Neural cell (in vitro differentiated cells): ENCODE data around the gene PDE6G. TPM values are rescaled to one million over a fixed set of nuclear protein-coding genes. Genes with fewer than 3 reads are reported as not detected.

Experiments used
- H2AFZ ChIP-seq: fragments of 200-600, 300-800 bp; sonication (generic), shearing (Covaris generic); 2 replicates; pipeline ENCODE4 v1.6.0; 2014; ENCODE audit warnings: low read depth, mild to moderate bottlenecking, antibody characterized with exemption, low read length, moderate library complexity
- H3F3A ChIP-seq: fragments of 200-600 bp; shearing (Covaris generic); 2 replicates; pipeline ENCODE4 v1.6.1; 2016; ENCODE audit warnings: mild to moderate bottlenecking, moderate library complexity, mixed read lengths, antibody characterized with exemption, low read length; ENCODE audit not compliant: insufficient read depth, poor library complexity, severe bottlenecking
- H3K27ac ChIP-seq: fragments of 200-600, 300-800 bp; sonication (generic), shearing (Covaris generic); 2 replicates; pipeline ENCODE4 v1.5.1; 2014; ENCODE audit warnings: mild to moderate bottlenecking, low read length, moderate library complexity
- H3K27me3 ChIP-seq: fragments of 300-800, 200-600 bp; sonication (generic), shearing (Covaris generic); 2 replicates; pipeline ENCODE4 v1.6.0; 2014; ENCODE audit warnings: mild to moderate bottlenecking, low read depth, low read length, moderate library complexity; ENCODE audit not compliant: insufficient read depth
- H3K36me3 ChIP-seq: fragments of 300-800, 200-600 bp; sonication (generic), shearing (Covaris generic); 2 replicates; pipeline ENCODE4 v1.5.1; 2014; ENCODE audit warnings: mild to moderate bottlenecking, antibody characterized with exemption, low read length, moderate library complexity; ENCODE audit not compliant: insufficient read depth
- H3K4me2 ChIP-seq: fragments of 300-800, 200-600 bp; sonication (generic), shearing (Covaris generic); 2 replicates; pipeline ENCODE4 v1.6.0; 2014; ENCODE audit warnings: mild to moderate bottlenecking, low read length
- H3K4me3 ChIP-seq: fragments of 300-800, 200-600 bp; sonication (generic), shearing (Covaris generic); 2 replicates; pipeline ENCODE4 v1.5.1; 2014; ENCODE audit warnings: mild to moderate bottlenecking, low read length, moderate library complexity
- H3K79me2 ChIP-seq: fragments of 200-600 bp; shearing (Covaris generic); replicated peaks from 2 replicates; pipeline ENCODE4 v1.6.0; 2014; ENCODE audit warnings: mild to moderate bottlenecking, low read length, moderate library complexity; ENCODE audit not compliant: insufficient read depth
- H3K9ac ChIP-seq: fragments of 300-800, 200-600 bp; sonication (generic), shearing (Covaris generic); 2 replicates; pipeline ENCODE4 v1.6.1; 2016; ENCODE audit warnings: mild to moderate bottlenecking, low read length, mixed read lengths
- H3K9me2 ChIP-seq: fragments of 200-600 bp; shearing (Covaris generic); 2 replicates; pipeline ENCODE4 v1.6.1; 2016; ENCODE audit warnings: mild to moderate bottlenecking, low read length, mixed read lengths; ENCODE audit not compliant: insufficient read depth
- H3K9me3 ChIP-seq: fragments of 200-600, 300-800 bp; sonication (generic), shearing (Covaris generic); 2 replicates; pipeline ENCODE4 v1.6.1; 2016; ENCODE audit warnings: mild to moderate bottlenecking, mixed run types, low read length, moderate library complexity, mixed read lengths
- H4K20me1 ChIP-seq: fragments of 200-600 bp; shearing (Covaris generic); 2 replicates; pipeline ENCODE4 v1.6.1; 2016; ENCODE audit warnings: mild to moderate bottlenecking, mixed run types; ENCODE audit not compliant: insufficient read depth
- EP300 ChIP-seq: fragments of 450-650 bp; conservative IDR thresholded peaks from 2 replicates; pipeline ENCODE4 v1.6.1; 2014; ENCODE audit warnings: antibody characterized with exemption, mild to moderate bottlenecking, moderate library complexity; ENCODE audit not compliant: poor library complexity, severe bottlenecking
- EZH2 ChIP-seq: fragments of 200-600, 300-800 bp; shearing (Covaris generic), sonication (generic); IDR thresholded peaks from 2 replicates; pipeline ENCODE4 v1.6.1; 2014; ENCODE audit warnings: antibody characterized with exemption, low read length, borderline replicate concordance, mild to moderate bottlenecking; ENCODE audit not compliant: insufficient read depth, poor library complexity, severe bottlenecking
- MXI1 ChIP-seq: fragments of 450-650 bp; conservative IDR thresholded peaks from 2 replicates; pipeline ENCODE4 v1.6.1; 2014; ENCODE audit warnings: antibody characterized with exemption, mild to moderate bottlenecking; ENCODE audit not compliant: poor library complexity, severe bottlenecking
- POLR2AphosphoS5 ChIP-seq: IDR thresholded peaks from 2 replicates; pipeline ENCODE4 v1.6.1; 2012
- RAD21 ChIP-seq: fragments of 450-650 bp; conservative IDR thresholded peaks from 2 replicates; pipeline ENCODE4 v1.6.1; 2014; ENCODE audit warnings: antibody characterized with exemption, mild to moderate bottlenecking, moderate library complexity
- SMC3 ChIP-seq: fragments of 450-650 bp; conservative IDR thresholded peaks from 2 replicates; pipeline ENCODE4 v1.6.1; 2014; ENCODE audit warnings: antibody characterized with exemption, mild to moderate bottlenecking, moderate library complexity; ENCODE audit not compliant: poor library complexity
- TAF1 ChIP-seq: IDR thresholded peaks from 2 replicates; pipeline ENCODE4 v1.6.1; 2012; ENCODE audit warnings: low read depth
- polyA plus RNA-seq: library from polyadenylated mRNA; depleted of rRNA; stranded (reverse); fragments of >200 nt; gene quantifications from 2 replicates; pipeline ENCODE4 v1.2.3, GENCODE V29; 2014
- TF ChIP-seq, protein P1 (sequence below): IDR thresholded peaks from 2 replicates; pipeline ENCODE4 v1.6.1; 2012; ENCODE audit warnings: borderline replicate concordance
- TF ChIP-seq, protein P2 (sequence below): fragments of 450-650 bp; IDR thresholded peaks from 2 replicates; pipeline ENCODE4 v1.5.1; 2014; ENCODE audit warnings: antibody characterized with exemption, mild to moderate bottlenecking, moderate library complexity; ENCODE audit not compliant: poor library complexity, severe bottlenecking

PDE6G gene
- polyA plus RNA-seq, 1 donor from 2014 or later = not detected

DNA sequence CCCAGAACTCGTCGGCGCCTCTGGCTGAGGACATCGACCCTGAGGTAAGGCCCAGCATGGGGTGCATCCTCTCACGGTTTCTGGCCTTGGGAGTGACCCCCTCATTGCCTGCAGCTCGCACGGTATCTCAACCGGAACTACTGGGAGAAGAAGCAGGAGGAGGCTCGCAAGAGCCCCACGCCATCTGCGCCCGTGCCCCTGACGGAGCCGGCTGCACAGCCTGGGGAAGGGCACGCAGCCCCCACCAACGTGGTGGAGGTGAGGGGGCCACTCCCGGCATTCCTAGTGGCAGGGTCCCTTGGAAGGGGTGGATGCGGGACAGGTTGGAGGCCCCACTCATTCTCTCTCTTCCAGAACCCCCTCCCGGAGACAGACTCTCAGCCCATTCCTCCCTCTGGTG, 38.5 kb upstream of the PDE6G start:
- Histone ChIP-seq H3K27me3 (no peaks in the 10 kb centered on the region), H3K4me2 (no peak overlapping the region), H3K9me3 (no peaks in the 10 kb centered on the region), H3K9ac (no peak overlapping the region), H3F3A (no peaks in the 10 kb centered on the region), H3K4me3 (no peak overlapping the region), H3K27ac (no peak overlapping the region), H3K9me2 (no peaks in the 10 kb centered on the region), H3K36me3 (peaks cover 5% of the 10 kb centered on the region), H4K20me1 (no peaks in the 10 kb centered on the region), H2AFZ (no peak overlapping the region), H3K79me2 (no peaks in the 10 kb centered on the region)
- TF ChIP-seq MXI1 = no peak

DNA sequence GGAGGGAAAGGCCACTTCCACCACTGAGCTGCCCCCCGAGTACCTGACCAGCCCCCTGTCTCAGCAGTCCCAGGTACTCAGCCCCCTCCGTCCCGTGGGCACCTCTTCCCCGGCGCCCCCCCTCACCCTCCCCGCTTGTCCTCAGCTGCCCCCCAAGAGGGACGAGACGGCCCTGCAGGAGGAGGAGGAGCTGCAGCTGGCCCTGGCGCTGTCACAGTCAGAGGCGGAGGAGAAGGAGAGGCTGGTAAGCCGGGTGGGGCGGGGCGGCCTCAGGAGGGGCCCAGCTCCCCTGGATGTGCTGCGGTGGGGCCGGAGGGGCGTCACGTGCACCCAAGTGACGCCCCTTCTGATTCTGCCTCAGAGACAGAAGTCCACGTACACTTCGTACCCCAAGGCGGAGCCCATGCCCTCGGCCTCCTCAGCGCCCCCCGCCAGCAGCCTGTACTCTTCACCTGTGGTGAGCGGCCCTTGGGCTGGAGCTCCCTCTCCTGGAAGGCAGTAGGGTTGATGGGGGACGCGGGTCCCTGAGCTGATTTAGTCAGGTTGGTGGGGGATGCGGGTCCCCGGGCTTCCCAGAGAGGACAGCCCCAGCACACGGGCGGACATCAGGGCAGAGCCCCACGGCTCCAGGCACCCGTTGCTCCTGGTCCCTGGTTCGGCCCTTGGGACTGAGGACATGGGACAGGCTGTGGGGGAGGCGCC, 37.3 kb upstream of the PDE6G start:
- Histone ChIP-seq H3K36me3 (peaks cover 5% of the 10 kb centered on the region), H4K20me1 (no peaks in the 10 kb centered on the region), H3F3A (no peaks in the 10 kb centered on the region), H3K79me2 (no peaks in the 10 kb centered on the region), H3K27me3 (no peaks in the 10 kb centered on the region), H2AFZ (no peak overlapping the region), H3K9me2 (no peaks in the 10 kb centered on the region), H3K4me3 (no peak overlapping the region), H3K9me3 (no peaks in the 10 kb centered on the region), H3K27ac (no peak overlapping the region), H3K4me2 (no peak overlapping the region), H3K9ac (no peak overlapping the region)
- TF ChIP-seq RAD21 (no peak), SMC3 (no peak), MXI1 (no peak), EP300 (no peak), POLR2AphosphoS5 (no peak)
- TF ChIP-seq, protein P1, sequence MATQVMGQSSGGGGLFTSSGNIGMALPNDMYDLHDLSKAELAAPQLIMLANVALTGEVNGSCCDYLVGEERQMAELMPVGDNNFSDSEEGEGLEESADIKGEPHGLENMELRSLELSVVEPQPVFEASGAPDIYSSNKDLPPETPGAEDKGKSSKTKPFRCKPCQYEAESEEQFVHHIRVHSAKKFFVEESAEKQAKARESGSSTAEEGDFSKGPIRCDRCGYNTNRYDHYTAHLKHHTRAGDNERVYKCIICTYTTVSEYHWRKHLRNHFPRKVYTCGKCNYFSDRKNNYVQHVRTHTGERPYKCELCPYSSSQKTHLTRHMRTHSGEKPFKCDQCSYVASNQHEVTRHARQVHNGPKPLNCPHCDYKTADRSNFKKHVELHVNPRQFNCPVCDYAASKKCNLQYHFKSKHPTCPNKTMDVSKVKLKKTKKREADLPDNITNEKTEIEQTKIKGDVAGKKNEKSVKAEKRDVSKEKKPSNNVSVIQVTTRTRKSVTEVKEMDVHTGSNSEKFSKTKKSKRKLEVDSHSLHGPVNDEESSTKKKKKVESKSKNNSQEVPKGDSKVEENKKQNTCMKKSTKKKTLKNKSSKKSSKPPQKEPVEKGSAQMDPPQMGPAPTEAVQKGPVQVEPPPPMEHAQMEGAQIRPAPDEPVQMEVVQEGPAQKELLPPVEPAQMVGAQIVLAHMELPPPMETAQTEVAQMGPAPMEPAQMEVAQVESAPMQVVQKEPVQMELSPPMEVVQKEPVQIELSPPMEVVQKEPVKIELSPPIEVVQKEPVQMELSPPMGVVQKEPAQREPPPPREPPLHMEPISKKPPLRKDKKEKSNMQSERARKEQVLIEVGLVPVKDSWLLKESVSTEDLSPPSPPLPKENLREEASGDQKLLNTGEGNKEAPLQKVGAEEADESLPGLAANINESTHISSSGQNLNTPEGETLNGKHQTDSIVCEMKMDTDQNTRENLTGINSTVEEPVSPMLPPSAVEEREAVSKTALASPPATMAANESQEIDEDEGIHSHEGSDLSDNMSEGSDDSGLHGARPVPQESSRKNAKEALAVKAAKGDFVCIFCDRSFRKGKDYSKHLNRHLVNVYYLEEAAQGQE = no peak

GRCh38 chr17:81691608-81692007, 35.3 kb upstream of the PDE6G start:
- H3F3A ChIP-seq = no peaks in the 10 kb centered on the region
- no peak overlapping the region for H3K9ac ChIP-seq
- no peaks in the 10 kb centered on the region for H3K36me3 ChIP-seq
- no peaks in the 10 kb centered on the region for H3K9me3 ChIP-seq
- no peak overlapping the region for H3K27ac ChIP-seq
- H2AFZ ChIP-seq = no peak overlapping the region
- TF ChIP-seq EP300 (no peak), TAF1 (no peak), RAD21 (no peak), MXI1 (no peak), EZH2 (no peak), SMC3 (no peak), POLR2AphosphoS5 (no peak)
- TF ChIP-seq, protein P1 = no peak
- TF ChIP-seq, protein P2, sequence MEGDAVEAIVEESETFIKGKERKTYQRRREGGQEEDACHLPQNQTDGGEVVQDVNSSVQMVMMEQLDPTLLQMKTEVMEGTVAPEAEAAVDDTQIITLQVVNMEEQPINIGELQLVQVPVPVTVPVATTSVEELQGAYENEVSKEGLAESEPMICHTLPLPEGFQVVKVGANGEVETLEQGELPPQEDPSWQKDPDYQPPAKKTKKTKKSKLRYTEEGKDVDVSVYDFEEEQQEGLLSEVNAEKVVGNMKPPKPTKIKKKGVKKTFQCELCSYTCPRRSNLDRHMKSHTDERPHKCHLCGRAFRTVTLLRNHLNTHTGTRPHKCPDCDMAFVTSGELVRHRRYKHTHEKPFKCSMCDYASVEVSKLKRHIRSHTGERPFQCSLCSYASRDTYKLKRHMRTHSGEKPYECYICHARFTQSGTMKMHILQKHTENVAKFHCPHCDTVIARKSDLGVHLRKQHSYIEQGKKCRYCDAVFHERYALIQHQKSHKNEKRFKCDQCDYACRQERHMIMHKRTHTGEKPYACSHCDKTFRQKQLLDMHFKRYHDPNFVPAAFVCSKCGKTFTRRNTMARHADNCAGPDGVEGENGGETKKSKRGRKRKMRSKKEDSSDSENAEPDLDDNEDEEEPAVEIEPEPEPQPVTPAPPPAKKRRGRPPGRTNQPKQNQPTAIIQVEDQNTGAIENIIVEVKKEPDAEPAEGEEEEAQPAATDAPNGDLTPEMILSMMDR = no peak
- H3K4me3 ChIP-seq = no peak overlapping the region
- H3K27me3 ChIP-seq = no peaks in the 10 kb centered on the region
- H3K79me2 ChIP-seq = no peaks in the 10 kb centered on the region
- no peak overlapping the region for H3K4me2 ChIP-seq
- H3K9me2 ChIP-seq = no peaks in the 10 kb centered on the region
- H4K20me1 ChIP-seq = no peaks in the 10 kb centered on the region
